Measurements from ENCODE around the gene GALC. TPM values are rescaled to one million over a fixed set of nuclear protein-coding genes. Genes with fewer than 3 reads are reported as not detected.

GALC gene
- total and polyA plus RNA-seq, 2 experiments from 2014 or later = 13.1 to 24.0 TPM

DNA sequence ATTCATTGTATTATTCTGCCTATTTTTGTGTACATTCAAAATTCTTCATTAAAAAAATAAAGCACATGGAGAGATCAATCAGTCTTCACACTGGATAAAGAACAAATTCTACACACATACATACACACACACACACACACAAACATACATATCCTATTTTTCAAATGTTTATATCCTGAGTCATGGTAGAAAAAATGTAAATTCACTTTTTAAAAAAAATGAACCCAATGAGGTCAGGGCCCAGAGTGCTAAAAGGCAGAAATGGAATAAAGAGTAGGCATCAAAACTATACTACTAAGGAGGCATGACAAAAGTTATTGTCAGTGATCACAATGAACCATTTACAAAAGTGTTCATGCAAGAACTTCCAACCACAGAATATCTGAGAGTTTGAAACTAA lies 17.3 kb downstream of the GALC start:
- in situ Hi-C loops (cut with MboI) = no loop called here
- H3K27ac ChIP-seq = no peak overlapping the region

DNA sequence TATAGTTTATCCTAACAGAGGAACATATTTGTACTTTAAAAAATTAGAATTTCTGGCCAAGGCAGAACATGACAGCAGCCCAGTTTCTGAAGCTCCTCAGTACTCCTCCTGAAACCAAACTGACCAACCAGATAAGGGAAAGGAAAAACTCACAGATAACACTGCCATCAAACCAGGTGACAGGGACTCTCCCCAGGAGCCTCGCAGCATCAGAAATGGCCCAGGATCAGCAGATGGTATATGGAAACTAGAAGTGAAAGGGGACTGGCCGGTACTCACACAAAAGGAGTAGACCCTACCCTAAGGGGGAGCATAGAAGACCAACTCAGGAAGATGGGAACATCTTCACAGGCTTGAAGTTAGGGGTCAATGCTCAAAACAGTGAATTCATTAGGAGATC lies 22.0 kb downstream of the GALC start:
- DNase-seq = no peak
- 93 to 94% methylated on average over 2 of the region's 2 CpGs for WGBS, 2 experiments (ENCODE audit: low coverage in 1 of 2, low lambda C conversion rate in 2 of 2, missing lambda C conversion rate in 2 of 2)
- H3K4me1 ChIP-seq (ENCODE audit: insufficient read depth) = no peaks in the 10 kb centered on the region
- no peaks in the 10 kb centered on the region for H3K36me3 ChIP-seq (ENCODE audit: low read depth)
- no peak overlapping the region for H2AFZ ChIP-seq
- in situ Hi-C loops (cut with MboI) = no loop called here
- H3K79me2 ChIP-seq (ENCODE audit: insufficient read depth) = no peaks in the 10 kb centered on the region
- H3K9ac ChIP-seq = no peak overlapping the region
- H3K4me2 ChIP-seq (ENCODE audit: unreplicated experiment) = no peak overlapping the region
- H3K27ac ChIP-seq = no peak overlapping the region
- no peaks in the 10 kb centered on the region for H3K9me3 ChIP-seq (ENCODE audit: low read depth)
- H3F3A ChIP-seq (ENCODE audit: insufficient read depth) = no peaks in the 10 kb centered on the region
- no peaks in the 10 kb centered on the region for H3K27me3 ChIP-seq (replicated peaks; ENCODE audit: insufficient read depth)
- H3K9me2 ChIP-seq (ENCODE audit: insufficient read depth) = no peaks in the 10 kb centered on the region
- no peaks in the 10 kb centered on the region for H4K20me1 ChIP-seq (ENCODE audit: insufficient read depth)
- no peak overlapping the region for H3K4me3 ChIP-seq
- TF ChIP-seq EZH2 (IDR thresholded peaks at IDR 0.05; ENCODE audit: insufficient read depth, poor library complexity, severe bottlenecking) (no peak), EZH2phosphoT487 (IDR thresholded peaks at IDR 0.05; ENCODE audit: insufficient read depth, low read depth) (no peak)

More for the DNA sequence above, 17.3 kb downstream of the GALC start:
- TF ChIP-seq EZH2 (IDR thresholded peaks at IDR 0.05; ENCODE audit: insufficient read depth, poor library complexity, severe bottlenecking) (no peak), EZH2phosphoT487 (IDR thresholded peaks at IDR 0.05; ENCODE audit: insufficient read depth, low read depth) (no peak)
- peak; percentile 23 for DNase-seq
- Histone ChIP-seq H3K4me3 (no peak overlapping the region), H4K20me1 (ENCODE audit: insufficient read depth) (no peaks in the 10 kb centered on the region), H3K36me3 (ENCODE audit: low read depth) (no peaks in the 10 kb centered on the region), H3K9me3 (ENCODE audit: low read depth) (no peaks in the 10 kb centered on the region), H3K4me1 (ENCODE audit: insufficient read depth) (no peaks in the 10 kb centered on the region), H3K9me2 (ENCODE audit: insufficient read depth) (no peaks in the 10 kb centered on the region), H3K79me2 (ENCODE audit: insufficient read depth) (no peaks in the 10 kb centered on the region), H2AFZ (no peak overlapping the region), H3F3A (ENCODE audit: insufficient read depth) (no peaks in the 10 kb centered on the region), H3K27me3 (replicated peaks; ENCODE audit: insufficient read depth) (no peaks in the 10 kb centered on the region), H3K4me2 (ENCODE audit: unreplicated experiment) (no peak overlapping the region), H3K9ac (no peak overlapping the region)

DNA sequence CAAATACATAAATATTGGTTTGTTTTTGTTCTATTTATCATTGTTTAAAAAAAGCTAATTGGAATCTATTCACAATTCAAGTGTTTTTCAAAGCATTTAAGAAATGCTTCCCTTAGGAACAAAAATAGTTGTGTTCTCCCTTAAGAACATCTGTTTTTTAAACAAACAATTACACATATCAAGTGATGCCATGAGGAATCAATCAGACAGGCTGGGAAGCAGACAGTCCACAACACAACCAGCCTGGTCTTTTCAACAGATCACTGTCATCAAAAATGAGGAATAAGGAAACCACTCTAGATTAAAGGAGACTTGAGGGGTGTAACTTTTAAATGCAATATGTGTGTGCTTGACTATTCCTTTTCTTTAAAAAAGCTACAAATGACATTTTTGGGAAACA lies 25.5 kb downstream of the GALC start:
- Histone ChIP-seq H3K27ac (no peak overlapping the region), H3K36me3 (ENCODE audit: low read depth) (no peaks in the 10 kb centered on the region), H3K4me3 (no peak overlapping the region), H2AFZ (no peak overlapping the region), H4K20me1 (ENCODE audit: insufficient read depth) (no peaks in the 10 kb centered on the region), H3K27me3 (replicated peaks; ENCODE audit: insufficient read depth) (no peaks in the 10 kb centered on the region), H3K79me2 (ENCODE audit: insufficient read depth) (no peaks in the 10 kb centered on the region), H3K9ac (no peak overlapping the region), H3K9me3 (ENCODE audit: low read depth) (no peaks in the 10 kb centered on the region), H3K4me1 (ENCODE audit: insufficient read depth) (no peaks in the 10 kb centered on the region), H3K9me2 (ENCODE audit: insufficient read depth) (no peaks in the 10 kb centered on the region), H3F3A (ENCODE audit: insufficient read depth) (no peaks in the 10 kb centered on the region), H3K4me2 (ENCODE audit: unreplicated experiment) (no peak overlapping the region)
- in situ Hi-C loops (cut with MboI) = no loop called here
- no peak for TF ChIP-seq EZH2 (IDR thresholded peaks at IDR 0.05; ENCODE audit: insufficient read depth, poor library complexity, severe bottlenecking)
- no peak for TF ChIP-seq EZH2phosphoT487 (IDR thresholded peaks at IDR 0.05; ENCODE audit: insufficient read depth, low read depth)
- no peak for DNase-seq

DNA sequence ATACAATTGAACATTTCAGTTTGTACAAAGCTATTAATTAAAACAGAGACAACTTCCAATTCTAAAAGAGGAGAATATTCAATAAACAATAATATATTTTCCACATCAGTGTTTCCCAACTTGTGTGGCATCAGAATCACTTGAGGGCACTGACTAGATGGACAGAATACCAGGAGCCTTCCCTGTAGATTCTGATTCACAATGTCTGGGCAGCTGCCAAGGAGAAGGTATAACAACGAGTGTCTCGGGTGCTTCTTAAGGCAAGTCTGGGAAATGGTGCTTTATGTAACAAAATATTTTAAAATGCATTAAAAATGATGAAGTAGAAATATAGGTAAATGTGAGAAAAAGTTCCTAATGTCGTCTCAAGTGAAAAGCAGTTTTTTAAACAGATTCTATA lies 26.2 kb downstream of the GALC start:
- Histone ChIP-seq H3K4me2 (ENCODE audit: unreplicated experiment) (no peak overlapping the region), H3K9me2 (ENCODE audit: insufficient read depth) (no peaks in the 10 kb centered on the region), H3K9me3 (ENCODE audit: low read depth) (no peaks in the 10 kb centered on the region), H3K27ac (no peak overlapping the region), H3K36me3 (ENCODE audit: low read depth) (no peaks in the 10 kb centered on the region), H3K4me3 (no peak overlapping the region), H4K20me1 (ENCODE audit: insufficient read depth) (no peaks in the 10 kb centered on the region), H3K79me2 (ENCODE audit: insufficient read depth) (no peaks in the 10 kb centered on the region), H3K4me1 (ENCODE audit: insufficient read depth) (no peaks in the 10 kb centered on the region), H3K9ac (no peak overlapping the region), H3F3A (ENCODE audit: insufficient read depth) (no peaks in the 10 kb centered on the region), H3K27me3 (replicated peaks; ENCODE audit: insufficient read depth) (no peaks in the 10 kb centered on the region), H2AFZ (no peak overlapping the region)
- 53 to 59% methylated on average over 3 of the region's 3 CpGs for WGBS, 2 experiments (ENCODE audit: low coverage in 1 of 2, low lambda C conversion rate in 2 of 2, missing lambda C conversion rate in 2 of 2)
- TF ChIP-seq EZH2 (IDR thresholded peaks at IDR 0.05; ENCODE audit: insufficient read depth, poor library complexity, severe bottlenecking) (no peak), EZH2phosphoT487 (IDR thresholded peaks at IDR 0.05; ENCODE audit: insufficient read depth, low read depth) (no peak)
- in situ Hi-C loops (cut with MboI) = no loop called here
- peak; percentile 30 for DNase-seq

DNA sequence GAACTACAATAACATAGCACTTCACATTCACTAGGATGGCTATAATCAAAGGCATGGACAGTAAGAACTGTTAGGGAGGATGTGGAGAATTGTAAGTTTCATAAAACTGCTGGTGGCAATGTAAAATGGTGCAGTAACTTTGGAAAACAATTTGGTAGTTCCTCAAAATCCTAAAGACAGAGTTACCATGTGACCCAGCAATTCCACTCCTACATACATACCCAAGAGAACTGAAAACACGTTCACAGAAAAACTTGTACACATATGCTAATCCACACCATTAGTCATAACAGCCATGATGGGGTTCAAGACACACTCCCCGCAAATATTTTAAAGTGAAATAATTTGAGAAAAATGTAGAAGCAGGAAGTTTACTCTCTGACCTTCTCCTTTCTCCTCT lies 31.7 kb downstream of the GALC start:
- H3K4me3 ChIP-seq = no peak overlapping the region
- H3K9me3 ChIP-seq (ENCODE audit: low read depth) = no peaks in the 10 kb centered on the region
- H3K27me3 ChIP-seq (replicated peaks; ENCODE audit: insufficient read depth) = no peaks in the 10 kb centered on the region
- in situ Hi-C loops (cut with MboI) = no loop called here
- WGBS, 2 experiments (ENCODE audit: low coverage in 1 of 2, low lambda C conversion rate in 2 of 2, missing lambda C conversion rate in 2 of 2) = 50 to 54% methylated on average over 2 of the region's 2 CpGs
- no peaks in the 10 kb centered on the region for H3K9me2 ChIP-seq (ENCODE audit: insufficient read depth)
- H3K36me3 ChIP-seq (ENCODE audit: low read depth) = no peaks in the 10 kb centered on the region
- no peaks in the 10 kb centered on the region for H3K4me1 ChIP-seq (ENCODE audit: insufficient read depth)
- H3F3A ChIP-seq (ENCODE audit: insufficient read depth) = no peaks in the 10 kb centered on the region
- no peaks in the 10 kb centered on the region for H3K79me2 ChIP-seq (ENCODE audit: insufficient read depth)
- H2AFZ ChIP-seq = no peak overlapping the region
- no peak overlapping the region for H3K27ac ChIP-seq
- H3K4me2 ChIP-seq (ENCODE audit: unreplicated experiment) = no peak overlapping the region
- H4K20me1 ChIP-seq (ENCODE audit: insufficient read depth) = no peaks in the 10 kb centered on the region
- no peak overlapping the region for H3K9ac ChIP-seq
- no peak for DNase-seq
- no peak for TF ChIP-seq EZH2phosphoT487 (IDR thresholded peaks at IDR 0.05; ENCODE audit: insufficient read depth, low read depth)

Data from GM23248 (cell line).